CD4-positive, alpha-beta T cell treated with Interleukin-10 for 1 hour (primary cell): Measurements from ENCODE around the gene DOCK1.

Experiments
- DNase-seq: peaks from one replicate; pipeline ENCODE4 v3.0.0-alpha.2; 2020

Gene DOCK1

DNA sequence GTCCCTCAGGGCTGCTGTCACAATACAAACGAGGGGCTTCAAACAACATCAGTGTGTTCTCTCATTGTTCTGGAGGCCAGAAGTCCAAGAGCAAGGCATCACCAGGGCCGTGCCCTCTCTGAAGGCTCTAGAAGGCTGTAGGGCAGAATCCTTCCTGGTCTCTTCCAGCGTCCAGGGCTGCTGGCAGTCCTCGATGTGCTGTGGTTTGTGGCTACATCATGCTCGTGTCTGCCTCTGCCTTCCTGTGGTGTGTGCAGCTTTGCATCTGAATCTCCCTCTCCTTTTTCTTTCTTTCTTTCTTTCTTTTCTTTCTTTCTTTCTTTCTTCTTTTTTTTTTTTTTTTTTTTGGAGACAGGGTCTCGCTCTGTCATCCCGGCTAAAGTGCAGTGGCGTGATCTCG lies 187.7 kb downstream of the DOCK1 start:
- DNase-seq: no peak

DNA sequence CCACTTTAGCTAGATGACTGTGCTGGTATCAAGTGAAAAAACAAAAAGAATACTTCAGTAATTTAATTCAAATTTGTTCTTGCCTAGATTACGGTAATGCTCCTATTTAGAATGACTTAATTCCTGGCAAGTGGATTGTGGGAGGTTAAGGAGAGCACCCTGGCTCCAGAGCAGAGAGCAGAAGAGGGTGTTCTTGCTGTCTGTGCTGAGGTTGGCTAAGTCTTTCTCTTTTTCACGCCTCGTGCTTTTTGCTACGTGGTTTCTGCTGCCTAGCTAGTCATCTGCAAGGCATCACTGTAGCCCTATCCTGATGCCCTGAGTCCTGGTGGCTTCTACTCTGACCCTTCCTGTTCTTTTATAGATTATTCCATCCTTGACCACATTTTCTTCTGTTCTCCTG lies 189.8 kb downstream of the DOCK1 start:
- DNase-seq: no peak

DNA sequence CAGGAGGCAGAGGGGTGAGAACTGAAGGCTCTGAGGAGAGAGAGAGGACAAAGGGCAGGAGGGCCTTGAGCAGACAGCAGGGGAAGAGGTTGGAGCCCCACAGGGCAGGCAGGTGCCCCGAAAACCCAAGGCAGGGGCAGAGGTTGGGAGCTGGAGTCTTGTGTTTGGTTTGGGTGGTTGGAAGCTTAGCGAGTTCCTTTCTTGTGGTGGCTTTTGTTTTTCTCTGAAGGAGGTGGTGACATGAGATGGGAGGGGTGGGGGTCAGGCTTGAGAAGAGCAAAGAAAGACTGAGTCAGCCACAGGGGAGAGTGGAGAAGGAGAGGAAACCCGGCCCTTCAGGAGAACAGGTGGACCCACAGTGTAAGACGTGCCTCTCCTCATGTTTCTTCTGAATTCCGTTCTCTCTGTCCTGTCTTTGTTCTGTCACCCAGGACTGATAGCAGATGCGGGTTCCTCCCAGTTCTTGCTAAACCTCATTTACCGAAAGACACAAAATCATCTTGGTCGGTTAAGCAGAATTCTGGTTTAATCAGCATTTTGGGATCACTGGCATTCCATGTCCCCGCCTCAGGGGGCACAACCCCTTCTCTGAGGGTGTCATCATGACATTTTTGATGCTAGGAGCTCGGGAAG lies 195.9 kb downstream of the DOCK1 start:
- no peak for DNase-seq

DNA sequence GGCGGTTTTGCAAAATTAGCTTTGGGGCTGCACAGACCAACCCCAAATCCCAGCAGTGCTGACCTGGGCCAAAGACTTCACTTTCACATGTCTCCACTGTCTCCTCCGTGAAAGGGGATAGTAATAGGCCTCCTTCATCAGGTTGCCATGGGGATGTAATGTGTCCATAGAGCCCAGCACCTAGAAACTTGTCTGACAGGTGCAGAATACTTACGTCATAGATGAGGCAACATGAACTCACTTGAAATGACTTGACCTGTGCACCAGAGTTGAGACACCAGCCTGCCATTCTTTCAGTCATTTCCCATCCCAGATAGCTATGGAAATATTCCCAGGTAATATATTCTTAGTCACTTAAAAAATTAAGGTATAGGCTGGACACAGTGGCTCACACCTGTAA lies 196.9 kb downstream of the DOCK1 start:
- DNase-seq: no peak

DNA sequence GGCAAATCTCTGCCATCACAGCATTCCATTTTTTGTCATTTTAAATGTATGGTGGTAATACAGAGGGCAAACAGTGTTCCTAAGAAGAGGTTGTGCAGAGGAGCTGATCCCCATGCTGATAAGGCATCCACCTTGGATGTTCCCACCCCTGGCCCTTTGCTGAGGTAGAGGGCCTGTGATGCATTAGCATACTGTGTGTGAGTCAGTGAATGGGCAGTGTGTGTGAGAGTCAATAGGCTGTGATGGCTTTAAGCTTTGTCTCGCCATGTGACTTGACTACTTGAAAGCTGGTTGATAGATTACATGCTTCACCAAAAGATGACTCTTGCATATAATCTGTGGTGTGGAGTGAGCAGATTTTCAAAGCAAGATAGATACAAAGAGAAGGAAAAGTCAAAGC lies 209.9 kb downstream of the DOCK1 start:
- DNase-seq: no peak

DNA sequence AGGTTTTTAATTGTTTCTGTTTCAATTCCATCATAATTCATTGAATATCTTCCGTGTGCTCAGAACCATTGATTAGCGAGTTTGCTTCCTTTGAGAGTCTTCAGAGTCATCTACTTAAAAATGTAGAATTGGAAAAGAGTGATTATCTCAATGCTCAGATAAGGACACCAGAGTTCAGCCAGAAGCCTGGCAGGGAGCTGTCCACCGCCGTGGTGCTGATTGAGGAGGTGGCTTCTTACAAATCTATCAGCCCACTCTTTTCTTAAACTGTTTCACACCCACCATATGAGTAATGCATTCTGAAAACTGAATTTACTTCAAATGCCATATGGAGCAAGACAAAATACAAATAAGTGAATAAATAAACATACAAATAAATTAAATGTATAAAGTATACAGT lies 211.9 kb downstream of the DOCK1 start:
- DNase-seq: peak; percentile 3

DNA sequence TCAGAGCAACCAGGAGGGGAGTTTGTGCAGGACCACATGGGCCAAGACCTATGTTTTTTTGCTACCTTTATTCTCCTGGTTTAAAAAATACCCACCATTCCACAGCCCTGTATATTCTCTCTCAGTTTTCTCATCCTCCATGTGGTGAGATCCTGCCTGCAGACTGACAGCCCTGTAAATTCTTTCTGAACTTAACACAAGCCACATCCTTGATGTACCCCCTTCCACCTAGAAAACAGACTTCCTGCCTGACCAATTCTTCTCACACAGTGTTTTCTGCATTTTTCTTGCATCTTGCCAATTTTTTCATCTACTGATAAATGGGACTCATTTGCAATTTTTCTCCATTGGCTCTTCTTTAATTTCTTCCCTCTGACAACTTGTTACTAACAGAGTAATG lies 212.8 kb downstream of the DOCK1 start:
- DNase-seq: no peak

DNA sequence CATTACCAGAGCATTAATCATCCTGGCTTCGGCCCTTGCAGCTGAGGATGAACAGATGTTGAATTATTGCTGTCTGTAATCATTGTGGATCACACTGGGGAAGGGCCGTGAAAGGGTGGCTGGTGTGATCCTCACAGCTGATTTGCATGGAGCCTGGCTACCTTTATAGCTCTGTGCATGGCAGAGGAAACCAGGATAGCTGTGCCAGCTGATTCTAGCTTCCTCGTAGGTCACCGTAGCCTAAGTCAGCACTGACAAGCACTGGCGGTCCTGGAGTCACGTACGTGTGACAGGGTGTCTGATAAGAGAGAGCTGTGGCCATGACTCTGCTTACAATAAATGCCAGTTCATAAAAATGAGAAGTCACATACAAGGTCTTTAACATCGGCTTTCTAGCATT lies 214.7 kb downstream of the DOCK1 start:
- DNase-seq: no peak

DNA sequence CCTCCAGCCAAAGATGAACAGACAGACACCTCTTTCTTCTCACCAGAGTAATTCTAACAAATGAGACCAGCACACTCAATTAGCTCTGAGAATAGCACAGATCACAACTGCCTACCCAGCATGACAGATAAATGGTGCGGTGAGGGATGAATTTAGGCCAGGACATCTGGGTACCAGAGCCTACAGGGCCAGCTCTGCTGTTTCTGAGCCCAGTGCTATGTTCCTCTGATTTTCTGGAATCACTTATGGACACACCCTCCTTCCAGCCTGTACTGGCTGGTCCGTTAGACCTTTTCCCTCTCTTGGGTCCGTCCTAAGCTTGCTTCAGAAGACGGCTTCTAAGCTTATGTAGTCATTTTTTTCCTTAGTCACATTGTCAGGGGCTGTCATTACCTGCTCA lies 217.6 kb downstream of the DOCK1 start:
- DNase-seq: no peak

DNA sequence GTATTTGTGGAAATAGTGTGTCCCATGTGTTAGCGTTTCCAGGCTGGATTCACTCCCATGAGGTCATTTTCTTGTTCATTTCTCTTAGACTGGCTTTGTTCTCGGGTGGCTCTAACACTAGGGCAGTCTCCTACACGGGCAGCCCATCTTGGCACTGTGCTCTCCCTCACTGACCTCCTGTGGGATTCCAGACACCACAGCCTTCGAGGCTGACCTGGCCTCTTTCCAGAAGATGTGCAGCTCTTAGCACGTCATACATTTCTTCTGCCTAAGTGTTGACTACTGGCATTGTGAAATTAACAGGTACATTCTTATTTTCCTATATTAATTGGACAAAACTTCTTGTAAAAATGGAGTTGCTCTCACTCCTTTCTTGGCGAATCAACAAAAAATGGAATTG lies 218.4 kb downstream of the DOCK1 start:
- no peak for DNase-seq

DNA sequence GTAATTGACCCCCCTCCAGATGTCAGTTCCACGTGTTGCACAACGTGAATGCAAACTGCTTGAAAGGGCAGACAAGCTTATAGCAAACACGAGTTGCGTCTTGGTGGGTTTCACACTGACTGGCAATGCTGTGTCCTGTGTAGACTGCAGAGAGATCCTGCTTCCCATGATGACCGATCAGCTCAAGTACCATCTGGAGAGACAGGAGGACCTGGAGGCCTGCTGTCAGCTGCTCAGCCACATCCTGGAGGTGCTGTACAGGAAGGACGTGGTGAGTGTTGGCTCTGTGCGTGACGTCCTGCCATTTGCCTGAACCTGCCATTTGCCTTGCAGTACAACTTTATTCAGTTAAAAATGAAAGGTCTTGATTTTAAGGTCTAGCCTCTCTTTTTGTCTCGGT lies 220.1 kb downstream of the DOCK1 start:
- DNase-seq: no peak

DNA sequence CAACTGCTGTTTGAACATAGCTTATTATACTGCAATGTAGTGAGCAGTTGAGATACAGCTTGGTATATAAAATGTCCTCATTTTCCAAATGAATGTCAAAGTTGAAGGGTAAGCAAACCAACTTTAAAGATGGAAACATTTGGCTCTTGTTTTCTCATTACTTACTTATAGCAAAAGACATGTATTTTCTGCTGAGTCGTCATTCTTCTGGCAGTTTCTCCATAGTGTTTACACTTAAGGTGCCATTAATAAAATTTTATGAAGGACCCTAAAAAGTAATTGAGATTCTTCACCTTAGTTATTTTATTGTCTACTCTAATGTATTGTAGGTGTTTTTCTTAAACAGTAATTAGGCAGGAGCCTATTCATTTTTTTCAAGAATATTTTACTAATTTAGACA lies 222.6 kb downstream of the DOCK1 start:
- DNase-seq: no peak

DNA sequence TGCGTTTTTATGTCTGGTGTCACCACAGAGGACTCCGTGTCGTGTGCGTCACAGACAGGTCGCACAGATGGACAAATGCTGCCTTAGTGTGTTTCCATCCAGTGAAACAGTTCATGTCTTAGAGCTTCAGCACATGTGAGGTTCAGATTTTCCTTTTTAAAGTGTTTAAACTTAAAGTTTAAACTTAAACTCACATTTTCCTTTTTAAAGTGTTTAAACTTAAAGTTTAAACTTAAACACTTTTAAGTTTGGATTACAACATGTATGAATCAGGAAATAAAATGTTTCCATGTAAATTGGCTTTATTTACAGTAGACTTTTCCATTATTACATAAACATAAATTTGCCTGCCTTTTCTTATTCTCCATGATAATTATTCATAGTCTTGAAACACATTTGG lies 223.9 kb downstream of the DOCK1 start:
- DNase-seq: no peak

DNA sequence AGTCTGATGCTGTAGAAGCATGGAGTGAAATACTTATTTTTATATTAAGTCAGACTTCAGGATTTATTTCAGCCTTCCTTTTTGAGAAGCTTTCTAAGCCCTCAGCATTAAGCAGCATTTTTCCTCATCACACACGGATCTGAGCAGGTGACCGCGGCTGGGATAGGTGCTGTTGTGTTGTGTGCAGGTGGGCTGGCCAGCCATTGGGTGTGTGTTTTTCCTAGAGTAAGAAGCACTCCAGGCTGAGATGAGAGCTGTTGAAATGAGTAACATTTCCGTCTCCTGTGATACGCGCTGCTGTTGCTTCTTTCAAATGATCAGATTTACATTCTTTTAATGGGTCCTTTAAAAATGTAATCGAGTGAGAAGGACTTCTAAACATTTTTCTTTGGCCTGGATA lies 227.2 kb downstream of the DOCK1 start:
- no peak for DNase-seq

DNA sequence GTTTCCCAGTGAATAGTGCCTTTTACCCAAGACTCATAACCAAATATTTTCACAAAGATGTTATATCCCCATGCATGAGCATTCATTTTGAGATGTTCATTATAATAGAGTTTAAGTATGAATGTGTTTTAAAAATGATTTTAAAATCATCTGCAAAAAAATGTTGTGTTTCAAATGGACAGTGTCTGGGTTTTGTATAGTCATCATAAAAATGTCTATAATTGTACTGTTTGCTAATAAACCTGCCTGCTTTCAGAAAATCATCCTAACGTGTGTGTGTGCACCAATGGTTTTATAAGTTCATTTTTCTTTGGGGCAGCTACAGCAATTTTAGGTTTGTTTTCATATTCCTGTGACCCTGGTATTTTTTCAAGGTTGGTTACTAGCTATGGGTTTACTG lies 228.0 kb downstream of the DOCK1 start:
- DNase-seq: no peak

DNA sequence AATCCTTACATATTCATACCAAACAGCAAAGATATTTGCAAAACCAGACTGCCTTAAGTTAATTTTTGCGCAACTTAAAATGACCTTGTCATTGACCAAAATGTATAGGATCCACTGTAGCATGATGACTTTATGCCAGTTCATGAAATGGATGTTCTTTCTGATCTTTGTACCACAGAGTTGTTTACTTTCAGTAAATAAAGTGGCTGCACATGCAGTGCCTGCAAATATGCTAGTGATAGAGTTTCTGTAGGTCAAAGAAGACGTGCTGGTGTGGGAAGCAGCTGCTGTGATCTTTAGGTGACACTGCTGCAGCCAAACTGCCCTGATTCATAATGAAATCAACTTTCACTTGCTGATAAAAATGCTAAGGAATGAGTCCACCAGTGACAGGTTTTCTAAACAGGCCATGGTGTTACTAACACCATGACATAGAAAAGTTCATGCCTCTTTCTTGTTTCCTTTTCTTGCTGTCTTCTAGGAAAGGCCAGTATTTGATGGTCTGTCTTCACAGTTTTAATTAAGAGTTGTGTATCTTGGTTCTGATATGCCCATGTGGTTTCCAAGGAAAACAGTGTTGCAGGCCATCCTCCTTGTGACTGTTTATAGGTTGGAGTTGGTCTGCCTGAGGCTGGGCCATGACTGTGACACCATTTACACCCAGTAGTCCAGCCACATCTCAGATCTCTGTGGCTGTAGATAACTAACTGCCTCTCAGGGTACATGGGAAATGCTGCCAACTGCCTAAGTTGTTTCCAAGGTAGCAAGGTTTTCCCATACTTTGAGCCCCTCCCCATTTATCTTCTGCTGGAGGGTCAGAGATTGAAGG lies 228.7 kb downstream of the DOCK1 start:
- no peak for DNase-seq

DNA sequence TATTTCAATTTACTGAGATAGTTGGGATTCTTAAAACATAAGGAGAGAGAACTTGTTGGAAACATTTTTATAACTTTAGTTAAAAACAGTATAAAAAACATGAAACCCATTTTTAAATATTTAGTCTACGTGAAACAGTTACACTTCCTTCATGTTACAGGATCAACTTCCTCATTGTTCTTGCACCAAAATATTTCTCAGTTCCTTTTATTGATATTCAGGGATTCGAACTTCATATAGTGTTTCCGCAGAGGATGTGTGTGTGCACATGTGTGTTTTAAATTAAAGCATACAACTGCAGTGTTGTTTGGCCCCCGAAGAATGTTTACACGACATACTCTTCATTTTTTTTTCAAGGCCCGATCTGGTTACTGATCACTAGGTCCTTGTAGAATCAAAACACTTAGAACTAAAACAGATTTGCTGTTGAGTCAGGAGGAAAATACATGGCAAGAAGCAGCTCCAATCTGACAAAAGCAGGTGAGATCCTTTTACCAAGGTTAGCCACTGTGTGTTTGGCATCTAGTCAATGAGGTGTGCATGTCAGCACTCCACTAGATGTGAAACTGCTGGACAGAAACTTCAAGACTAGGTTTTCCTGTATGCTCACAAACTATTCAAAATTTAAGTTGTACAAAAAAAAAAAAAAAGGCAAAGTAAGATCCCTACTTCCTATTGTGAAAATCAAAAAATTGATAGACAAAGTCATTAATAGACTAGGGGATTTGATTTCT lies 230.8 kb downstream of the DOCK1 start:
- no peak for DNase-seq

DNA sequence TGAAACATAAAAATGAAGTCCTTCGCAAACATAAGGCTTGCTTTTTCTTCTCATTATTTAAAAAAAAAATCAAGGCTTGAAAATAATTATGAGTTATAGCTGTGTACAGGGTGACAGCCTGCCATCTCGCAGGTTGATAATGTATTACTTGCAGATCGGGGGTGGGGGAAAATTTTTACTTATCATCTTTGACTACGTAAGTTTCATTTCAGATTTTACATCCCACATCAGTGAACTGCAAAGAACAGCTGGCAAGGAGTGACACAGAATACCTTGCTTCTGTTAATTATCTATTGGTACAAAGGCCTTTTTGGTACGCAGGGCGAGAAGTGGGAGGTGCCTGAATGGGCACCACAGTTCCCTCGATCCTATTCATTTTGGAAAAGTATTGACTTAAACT lies 232.2 kb downstream of the DOCK1 start:
- DNase-seq: no peak

DNA sequence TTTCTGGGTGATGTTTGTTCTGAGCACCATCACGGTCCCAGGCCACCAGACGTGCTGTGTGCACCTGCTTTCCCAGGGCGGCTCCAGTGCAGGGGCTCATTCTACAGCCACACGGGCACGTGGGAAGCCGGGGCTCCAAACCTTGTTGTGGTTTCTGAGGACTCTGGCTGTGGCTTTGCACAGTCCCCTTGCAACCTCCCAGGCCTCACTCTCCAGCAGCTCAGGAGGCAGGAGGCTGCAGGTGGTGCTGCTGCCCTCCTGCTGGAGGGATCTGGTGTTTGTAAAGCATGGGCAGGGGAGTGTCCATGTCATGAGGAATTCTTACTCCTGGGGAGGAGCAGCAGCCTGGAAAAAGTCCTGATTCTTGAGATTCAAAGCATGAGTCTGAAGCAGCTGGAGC lies 236.9 kb downstream of the DOCK1 start:
- no peak for DNase-seq

DNA sequence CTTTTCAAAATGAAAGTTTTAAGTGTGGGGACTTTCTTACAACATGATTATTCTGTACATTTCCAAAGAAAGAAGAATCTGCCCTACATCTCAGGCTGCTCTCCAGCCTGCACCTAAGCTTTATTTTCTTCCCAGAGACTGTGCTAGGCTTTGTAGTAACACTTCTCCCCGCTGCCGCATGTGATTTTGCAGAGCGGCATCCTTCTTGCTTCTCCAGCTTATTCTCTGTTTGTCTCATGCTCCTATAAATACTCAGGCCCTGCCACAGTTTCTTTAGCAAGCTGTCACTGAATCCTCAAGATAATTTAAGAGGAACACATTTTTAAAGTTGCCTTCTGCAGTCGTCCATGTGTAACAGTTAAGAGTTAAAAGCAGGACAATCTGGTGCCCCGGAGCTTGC lies 237.6 kb downstream of the DOCK1 start:
- DNase-seq: no peak

DNA sequence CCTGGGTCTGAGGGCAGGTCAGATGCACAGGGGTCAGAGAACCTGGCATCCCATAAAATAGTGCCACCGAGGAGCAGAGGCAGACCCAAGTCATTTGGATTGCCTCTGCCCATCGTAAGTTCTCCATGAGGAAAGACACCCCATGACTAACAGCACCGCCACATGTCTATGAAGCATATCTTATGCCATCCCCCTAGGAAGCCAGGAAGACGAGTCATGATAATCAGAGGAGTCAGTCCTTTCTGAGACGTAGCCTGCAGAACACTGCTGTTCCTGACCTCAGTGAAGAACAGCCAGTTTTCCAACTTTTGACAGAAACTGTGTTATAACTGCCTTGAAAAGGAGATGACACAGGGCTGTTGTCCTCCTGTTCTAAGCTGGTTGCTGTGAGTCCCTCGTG lies 239.9 kb downstream of the DOCK1 start:
- no peak for DNase-seq

DNA sequence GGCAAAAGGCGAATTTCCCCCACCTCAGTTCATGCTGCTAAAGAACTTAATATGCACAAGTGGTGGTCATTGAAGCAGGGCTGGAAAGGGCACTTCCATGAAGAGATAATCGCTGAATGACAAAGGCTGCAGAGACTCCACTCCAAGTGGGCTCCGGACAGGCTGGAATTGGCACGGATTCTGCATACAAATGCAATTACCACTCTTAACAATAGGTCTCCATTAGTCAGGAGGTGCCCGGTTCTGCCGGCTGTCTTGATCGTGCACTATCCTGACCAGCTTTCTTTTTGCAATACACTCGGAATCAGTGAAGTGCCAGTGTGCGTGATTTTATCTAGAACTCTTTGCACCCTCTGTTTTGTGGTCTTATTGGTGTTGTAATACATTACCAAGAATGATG lies 241.4 kb downstream of the DOCK1 start:
- DNase-seq: no peak

DNA sequence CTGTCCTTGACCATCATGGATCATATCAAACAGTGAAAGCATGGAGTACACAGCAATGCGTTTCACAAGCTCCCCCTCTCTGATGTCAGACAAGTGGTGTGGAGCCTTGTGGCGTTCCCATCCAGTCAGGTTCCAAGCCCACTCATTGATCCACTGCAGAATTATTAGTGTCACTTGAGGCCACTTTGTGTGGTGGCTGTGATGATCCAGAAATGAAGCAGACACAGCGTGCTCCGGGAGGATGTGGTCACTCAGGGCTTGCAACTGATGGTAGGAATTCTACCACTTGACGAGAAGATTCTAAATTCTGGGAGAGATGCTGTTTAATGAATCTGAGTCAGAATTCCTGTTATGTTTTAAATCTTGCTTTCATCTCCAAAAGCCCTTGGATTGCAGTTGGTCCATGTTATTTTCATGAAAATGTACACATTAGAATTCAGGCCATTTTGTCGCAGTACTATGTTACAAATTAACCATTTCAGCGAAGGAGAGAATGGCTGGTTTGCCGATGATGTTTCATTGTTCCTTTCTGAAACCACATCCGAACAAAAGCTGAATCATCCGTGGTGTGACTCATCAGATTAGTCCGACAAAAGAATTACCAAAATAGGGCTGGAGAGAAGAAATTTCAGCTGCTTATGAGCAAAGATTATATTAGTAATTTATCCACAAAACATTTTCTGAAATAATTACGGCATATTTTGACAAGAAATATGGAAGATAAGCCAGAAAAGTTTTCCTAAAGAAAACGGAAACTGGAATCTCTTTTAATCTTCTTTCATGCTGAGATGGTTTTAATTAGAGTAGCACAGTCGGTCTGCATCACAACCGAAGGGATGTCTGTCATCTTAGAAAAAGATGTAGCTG lies 243.1 kb downstream of the DOCK1 start:
- no peak for DNase-seq

DNA sequence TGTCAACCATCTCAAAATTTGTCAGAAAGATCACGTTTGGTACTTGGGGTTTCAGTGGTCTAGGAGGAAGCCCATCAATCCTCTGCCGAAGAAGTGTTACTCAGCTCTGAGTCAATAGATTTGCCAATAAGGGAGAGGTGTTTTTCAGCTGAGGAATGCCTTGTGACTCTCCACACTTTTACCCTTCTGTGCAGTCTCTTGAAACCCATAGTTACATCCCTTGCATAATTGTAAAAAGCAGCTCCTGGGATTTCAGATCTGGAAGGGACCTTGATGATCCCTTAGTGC lies 243.6 kb downstream of the DOCK1 start:
- no peak for DNase-seq
